Naive thymus-derived CD4-positive, alpha-beta T cell (primary cell): ENCODE data around the gene EMC10. TPM values are rescaled to one million over a fixed set of nuclear protein-coding genes. Genes with fewer than 3 reads are reported as not detected.
A peak's percentile ranks its signal among the peaks of the same experiment; 100 is the strongest.

Source experiments
- ATAC-seq: fragments of 150-1000 bp; cut with Tn5 transposase; 2 replicates; pipeline ENCODE4 v1.10.0; 2021; ENCODE audit warnings: mild to moderate bottlenecking, moderate library complexity
- CTCF ChIA-PET: fragments of 350-600 bp; sonication (Branson Sonifier 250); formaldehyde crosslinking; loops from one replicate; lab custom pipeline; 2021; ENCODE audit warnings: antibody characterized with exemption; lab: Charles Lee
- POLR2A ChIA-PET: fragments of 350-600 bp; sonication (Branson Sonifier 250); formaldehyde crosslinking; loops from one replicate; lab custom pipeline; 2021; ENCODE audit warnings: antibody characterized with exemption, inconsistent platforms; lab: Charles Lee
- DNase-seq, 9 donors: peaks; one replicate each; pipeline versions ENCODE4 v3.0.0 to v3.0.0-alpha.2; 2020 to 2022; ENCODE audit warnings: mixed read lengths in 1 of 9
- H3K27ac ChIP-seq: one replicate; pipeline ENCODE4 v1.7.0; 2013; ENCODE audit warnings: mild to moderate bottlenecking, low read depth, low read length, moderate library complexity
- H3K27me3 ChIP-seq, 2 donors: one replicate each; pipeline ENCODE4 v1.7.0; 2013; ENCODE audit warnings: low read length in 2 of 2, mild to moderate bottlenecking in 2 of 2, moderate library complexity in 2 of 2; ENCODE audit not compliant: control insufficient read depth in 2 of 2, insufficient read depth in 2 of 2
- H3K36me3 ChIP-seq, 3 experiments: 1 replicate in 2 of 3; 2 replicates in 1 of 3; pipeline ENCODE4 v1.7.0; 2013; ENCODE audit warnings: low read length in 3 of 3, mild to moderate bottlenecking in 3 of 3, moderate library complexity in 1 of 3; ENCODE audit not compliant: insufficient read depth in 3 of 3, control insufficient read depth in 2 of 3
- H3K4me1 ChIP-seq, 2 donors: one replicate each; pipeline ENCODE4 v1.7.0; 2013; ENCODE audit warnings: low read length in 2 of 2, mild to moderate bottlenecking in 2 of 2, moderate library complexity in 1 of 2; ENCODE audit not compliant: control insufficient read depth in 2 of 2, insufficient read depth in 2 of 2
- H3K4me3 ChIP-seq: 2 replicates; pipeline ENCODE4 v1.7.0; 2013; ENCODE audit warnings: mild to moderate bottlenecking, low read length
- H3K9me3 ChIP-seq, 3 experiments: 1 replicate in 2 of 3; 2 replicates in 1 of 3; pipeline ENCODE4 v1.7.0; 2013; ENCODE audit warnings: low read length in 3 of 3; ENCODE audit not compliant: control insufficient read depth in 2 of 3
- H3K27ac Mint-ChIP-seq, 9 donors: one replicate each; pipeline ENCODE4 v1.8.0; 2020 to 2022; ENCODE audit warnings: mixed read lengths in 9 of 9, mild to moderate bottlenecking in 8 of 9, moderate library complexity in 5 of 9, inconsistent platforms in 2 of 9
- H3K27me3 Mint-ChIP-seq, 5 donors: one replicate each; pipeline ENCODE4 v1.8.0; 2021 to 2022; ENCODE audit warnings: mixed read lengths in 5 of 5, mild to moderate bottlenecking in 1 of 5
- H3K36me3 Mint-ChIP-seq, 5 donors: one replicate each; pipeline ENCODE4 v1.8.0; 2020 to 2022; ENCODE audit warnings: mixed read lengths in 5 of 5, mild to moderate bottlenecking in 3 of 5, inconsistent platforms in 1 of 5
- H3K4me1 Mint-ChIP-seq, 7 donors: one replicate each; pipeline ENCODE4 v1.8.0; 2020 to 2022; ENCODE audit warnings: mixed read lengths in 7 of 7, mild to moderate bottlenecking in 3 of 7, inconsistent platforms in 1 of 7
- H3K4me3 Mint-ChIP-seq, 10 donors: one replicate each; pipeline ENCODE4 v1.8.0; 2020 to 2022; ENCODE audit warnings: mild to moderate bottlenecking in 10 of 10, mixed read lengths in 10 of 10, moderate library complexity in 6 of 10, inconsistent platforms in 2 of 10
- H3K9me3 Mint-ChIP-seq, 11 donors: one replicate each; pipeline ENCODE4 v1.8.0; 2020 to 2022; ENCODE audit warnings: mixed read lengths in 11 of 11, mild to moderate bottlenecking in 4 of 11, inconsistent platforms in 1 of 11, moderate library complexity in 1 of 11
- intact Hi-C, 2 donors: fragments of 100-400 bp; cut with micrococcal nuclease; formaldehyde crosslinking; loops; one replicate each; pipeline ENCODE4 v1.15.1; 2023
- polyA plus RNA-seq, 2 donors: library from polyadenylated mRNA; unstranded; fragments of 300-500 nt; fragmentation: Illumina TruSeq; gene quantifications; one replicate each; pipeline ENCODE4 v1.2.3, GENCODE V29; 2021
- total RNA-seq, 6 experiments: library from RNA in 5 of 6; stranded (reverse) in 5 of 6; gene quantifications; 1 replicate in 5 of 6; 2 replicates in 1 of 6; pipeline ENCODE4 v1.2.3 and lab custom pipeline; 2021 to 2026

EMC10 gene
- total and polyA plus RNA-seq, 7 experiments from 2014 or later = 8.7 to 95.2 (median 82.9) TPM

DNA sequence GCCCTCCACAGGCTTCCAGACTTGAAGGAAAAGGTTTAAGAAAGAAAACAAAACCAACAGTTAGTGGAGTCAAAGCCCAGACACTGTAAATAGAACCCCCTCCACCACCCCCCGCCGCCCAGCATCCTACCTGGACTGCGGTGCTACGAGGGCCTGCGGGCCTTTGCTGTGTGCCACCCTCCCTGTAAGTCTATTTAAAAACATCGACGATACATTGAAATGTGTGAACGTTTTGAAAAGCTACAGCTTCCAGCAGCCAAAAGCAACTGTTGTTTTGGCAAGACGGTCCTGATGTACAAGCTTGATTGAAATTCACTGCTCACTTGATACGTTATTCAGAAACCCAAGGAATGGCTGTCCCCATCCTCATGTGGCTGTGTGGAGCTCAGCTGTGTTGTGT lies 6.6 kb downstream of the EMC10 start:
- H3K9me3 ChIP-seq = no peaks in the 10 kb centered on the region
- H3K9me3 Mint-ChIP-seq = peaks cover 0 to 4% (median 0%) of the 10 kb centered on the region in 11 donors
- peaks cover 5 to 26% (median 13%) of the 10 kb centered on the region in 7 donors for H3K4me1 Mint-ChIP-seq
- H3K27ac ChIP-seq = no peak overlapping the region
- intact Hi-C loops = no loop called here
- CTCF ChIA-PET = no interaction called here
- DNase-seq (no peak), ATAC-seq (no peak)
- H3K4me1 ChIP-seq = peaks cover 2 to 10% of the 10 kb centered on the region in 2 donors
- H3K27me3 Mint-ChIP-seq = no peaks in the 10 kb centered on the region
- no peaks in the 10 kb centered on the region for H3K27me3 ChIP-seq
- H3K27ac Mint-ChIP-seq = peak overlapping the region in 3 of 9 donors; percentile 41 to 59 (median 48)
- H3K4me3 Mint-ChIP-seq = no peak overlapping the region
- H3K36me3 Mint-ChIP-seq = peaks cover 8 to 33% (median 8%) of the 10 kb centered on the region in 5 donors
- peaks cover 0 to 68% (median 0%) of the 10 kb centered on the region in 3 experiments for H3K36me3 ChIP-seq
- POLR2A ChIA-PET = no interaction called here
- H3K4me3 ChIP-seq = no peak overlapping the region

DNA sequence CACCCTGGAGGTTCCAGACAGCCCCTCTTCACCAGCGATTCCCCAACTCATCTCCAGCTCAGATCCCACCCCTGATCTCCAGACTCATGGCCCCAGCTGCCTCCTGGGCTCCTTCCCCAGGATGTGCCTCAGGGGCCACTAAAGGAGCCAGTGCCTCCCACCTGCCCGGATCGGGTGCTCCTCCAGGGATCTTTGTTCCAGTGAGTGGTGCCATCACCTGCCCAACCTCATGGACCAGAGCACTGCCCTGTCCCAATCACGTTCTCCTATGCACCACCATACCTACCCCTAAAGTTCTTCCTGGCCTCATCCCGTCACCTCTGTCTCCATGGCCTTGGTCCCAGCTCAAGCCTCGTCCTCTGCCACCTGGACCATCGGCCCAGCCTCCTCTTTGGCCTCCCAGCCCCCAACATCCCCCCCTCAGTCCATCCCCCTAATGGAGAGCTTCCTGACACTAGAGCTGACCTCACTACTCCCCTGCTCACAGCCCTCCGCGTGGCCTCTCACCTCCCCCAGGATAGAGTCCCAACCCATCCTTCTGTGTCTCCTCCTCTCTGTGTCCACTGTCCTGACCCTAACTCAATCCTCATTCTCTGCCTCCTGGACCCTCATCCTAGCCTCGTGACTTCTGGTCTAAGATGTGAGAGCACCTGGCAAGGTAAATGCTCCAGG lies 9.1 kb downstream of the EMC10 start:
- Mint-ChIP-seq H3K4me3 (peak overlapping the region in 1 of 10 donors; percentile 56), H3K36me3 (peaks cover 4 to 27% (median 10%) of the 10 kb centered on the region in 5 donors), H3K9me3 (peaks cover 0 to 4% (median 0%) of the 10 kb centered on the region in 11 donors), H3K27me3 (no peaks in the 10 kb centered on the region), H3K4me1 (peaks cover 0 to 28% (median 14%) of the 10 kb centered on the region in 7 donors), H3K27ac (peak overlapping the region in 4 of 9 donors; percentile 23 to 76 (median 38))
- ATAC-seq (no peak), DNase-seq (no peak)
- H3K4me1 ChIP-seq = no peaks in the 10 kb centered on the region
- ChIA-PET POLR2A (no interaction called here), CTCF (no interaction called here)
- intact Hi-C loops = no loop called here
- H3K4me3 ChIP-seq = no peak overlapping the region
- H3K27me3 ChIP-seq = no peaks in the 10 kb centered on the region
- peaks cover 0 to 45% (median 0%) of the 10 kb centered on the region in 3 experiments for H3K36me3 ChIP-seq
- no peak overlapping the region for H3K27ac ChIP-seq
- no peaks in the 10 kb centered on the region for H3K9me3 ChIP-seq

DNA sequence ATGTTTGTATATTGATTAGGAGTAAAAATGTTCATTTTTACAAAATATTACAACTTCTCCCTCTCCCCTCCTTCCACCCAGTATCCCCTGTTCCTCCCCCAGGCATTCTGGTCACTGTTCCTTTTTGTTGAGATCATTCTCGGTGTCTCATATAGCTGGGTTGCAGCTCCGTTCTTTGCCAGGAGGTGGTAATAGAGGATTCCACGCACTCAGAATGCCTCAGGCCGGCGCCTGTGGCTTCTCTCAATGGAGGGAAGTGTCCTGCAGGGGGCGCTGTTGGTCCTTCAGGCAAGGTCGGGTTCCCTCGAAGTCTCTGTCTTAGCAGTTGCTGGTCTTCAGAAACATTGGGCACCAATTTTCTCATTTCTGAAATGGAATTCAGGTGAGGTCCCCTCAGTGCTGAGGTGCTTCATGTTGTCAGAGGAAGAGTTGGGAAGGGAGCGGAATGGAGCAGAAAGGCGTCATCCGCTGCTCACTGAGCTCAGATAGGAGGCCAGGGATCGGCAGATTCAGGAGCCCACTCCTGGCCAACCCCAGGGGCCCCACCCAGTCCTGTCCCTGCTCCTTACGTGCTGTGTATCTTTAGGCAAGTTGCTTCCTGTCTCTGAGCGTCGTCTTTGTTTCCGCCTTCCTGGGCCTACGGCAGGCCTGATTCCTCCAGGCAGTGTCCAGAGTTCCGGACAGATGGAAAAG lies 10.7 kb downstream of the EMC10 start:
- Histone ChIP-seq H3K27me3 (no peaks in the 10 kb centered on the region), H3K4me1 (peaks cover 0 to 6% of the 10 kb centered on the region in 2 donors), H3K36me3 (peaks cover 0 to 30% (median 0%) of the 10 kb centered on the region in 3 experiments), H3K27ac (no peak overlapping the region), H3K9me3 (no peaks in the 10 kb centered on the region), H3K4me3 (no peak overlapping the region)
- ChIA-PET POLR2A (no interaction called here), CTCF (no interaction called here)
- Mint-ChIP-seq H3K27ac (peak overlapping the region in 1 of 9 donors; percentile 44), H3K4me3 (no peak overlapping the region), H3K9me3 (peaks cover 0 to 4% (median 0%) of the 10 kb centered on the region in 11 donors), H3K27me3 (peaks cover 0 to 5% (median 0%) of the 10 kb centered on the region in 5 donors), H3K36me3 (peaks cover 4 to 27% (median 10%) of the 10 kb centered on the region in 5 donors), H3K4me1 (peaks cover 7 to 34% (median 29%) of the 10 kb centered on the region in 7 donors)
- ATAC-seq = no peak
- DNase-seq = peak in 6 of 9 donors; percentile 21 to 52 (median 32)
- intact Hi-C loops = no loop called here

DNA sequence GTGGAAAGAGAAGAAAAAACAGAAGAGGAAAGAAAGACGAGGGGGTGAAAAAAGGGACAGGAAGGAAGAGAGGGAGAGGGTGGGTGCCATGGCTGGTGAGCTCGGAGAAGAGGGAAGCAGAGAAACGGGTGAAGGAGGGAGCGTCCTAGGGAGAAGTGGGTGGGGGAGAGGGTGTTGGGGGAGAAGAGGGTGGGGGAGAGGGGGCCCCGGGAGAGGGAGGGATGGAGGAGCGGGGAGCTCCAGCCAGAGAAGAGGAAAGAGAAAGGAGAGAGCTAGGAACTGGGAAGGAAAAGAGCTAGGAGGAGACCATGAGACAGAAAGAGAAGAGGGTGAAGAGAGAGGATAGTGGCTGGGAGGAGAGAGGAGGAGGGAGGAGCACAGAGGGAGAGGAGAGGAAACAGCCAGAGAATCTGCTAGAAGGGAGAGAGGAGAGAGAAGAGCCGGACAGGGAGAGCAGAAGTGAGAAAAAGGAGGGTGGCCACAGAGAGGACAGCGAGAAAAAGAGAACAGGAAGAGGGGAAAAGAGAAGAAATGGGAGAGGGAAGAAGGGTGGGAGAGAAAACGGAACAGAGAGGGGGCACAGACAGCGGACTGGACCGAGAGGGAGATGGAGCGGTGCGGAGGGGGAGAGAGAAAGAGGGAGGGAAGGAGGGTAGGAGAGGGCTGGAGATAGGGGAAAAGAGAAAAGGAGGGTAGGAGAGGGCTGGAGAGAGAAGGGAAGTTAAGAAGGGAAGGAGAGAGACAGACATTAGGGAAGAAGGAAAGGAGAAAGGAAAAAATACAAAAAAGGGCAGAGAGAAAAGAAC lies 12.3 kb downstream of the EMC10 start:
- ATAC-seq (no peak), DNase-seq (no peak)
- peaks cover 12 to 41% (median 33%) of the 10 kb centered on the region in 7 donors for H3K4me1 Mint-ChIP-seq
- peaks cover 0 to 22% (median 6%) of the 10 kb centered on the region in 5 donors for H3K36me3 Mint-ChIP-seq
- Histone ChIP-seq H3K27me3 (no peaks in the 10 kb centered on the region), H3K9me3 (no peaks in the 10 kb centered on the region), H3K4me1 (peaks cover 0 to 13% of the 10 kb centered on the region in 2 donors), H3K4me3 (no peak overlapping the region), H3K27ac (no peak overlapping the region), H3K36me3 (peaks cover 0 to 15% (median 0%) of the 10 kb centered on the region in 3 experiments)
- H3K27me3 Mint-ChIP-seq = peaks cover 0 to 8% (median 0%) of the 10 kb centered on the region in 5 donors
- peak overlapping the region in 3 of 9 donors; percentile 28 to 71 (median 49) for H3K27ac Mint-ChIP-seq
- ChIA-PET CTCF (no interaction called here), POLR2A (no interaction called here)
- H3K9me3 Mint-ChIP-seq = peaks cover 0 to 4% (median 0%) of the 10 kb centered on the region in 11 donors
- intact Hi-C loops = no loop called here
- H3K4me3 Mint-ChIP-seq = peak overlapping the region in 1 of 10 donors; percentile 13

DNA sequence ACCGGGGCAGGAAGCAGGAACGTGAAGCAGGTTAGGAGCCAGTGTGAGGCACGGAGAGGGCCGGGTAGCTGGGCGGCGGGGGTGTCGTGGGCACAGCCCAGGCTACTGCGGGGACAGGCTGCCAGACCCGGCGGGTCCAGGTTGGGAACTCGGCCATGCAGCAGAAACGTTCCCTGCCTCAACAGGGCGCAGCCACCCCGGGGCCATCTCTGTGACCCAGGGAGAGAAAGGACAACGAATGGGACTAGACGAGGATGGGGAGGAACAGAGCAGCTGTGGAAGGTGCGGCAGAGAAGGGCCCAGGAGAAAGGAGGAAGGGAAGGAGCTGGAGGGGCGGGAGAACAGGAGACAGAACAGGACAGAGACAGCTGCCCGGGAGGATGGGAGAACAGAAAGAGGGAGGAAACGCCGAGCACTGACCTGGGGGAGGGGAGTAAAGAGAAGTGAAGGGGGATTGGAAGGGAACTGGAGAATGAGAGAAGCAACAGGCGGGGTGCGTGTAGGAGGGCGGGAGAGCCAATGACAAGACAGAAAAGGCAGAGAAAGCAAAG lies 13.2 kb downstream of the EMC10 start:
- peaks cover 12 to 41% (median 33%) of the 10 kb centered on the region in 7 donors for H3K4me1 Mint-ChIP-seq
- H3K4me3 Mint-ChIP-seq = peak overlapping the region in 1 of 10 donors; percentile 13
- ATAC-seq = no peak
- ChIA-PET CTCF (no interaction called here), POLR2A (no interaction called here)
- peaks cover 0 to 4% (median 0%) of the 10 kb centered on the region in 11 donors for H3K9me3 Mint-ChIP-seq
- intact Hi-C loops = no loop called here
- H3K36me3 ChIP-seq = peaks cover 0 to 9% (median 0%) of the 10 kb centered on the region in 3 experiments
- H3K27me3 ChIP-seq = no peaks in the 10 kb centered on the region
- no peak overlapping the region for H3K4me3 ChIP-seq
- H3K27ac ChIP-seq = no peak overlapping the region
- no peaks in the 10 kb centered on the region for H3K9me3 ChIP-seq
- H3K27me3 Mint-ChIP-seq = peaks cover 0 to 8% (median 0%) of the 10 kb centered on the region in 5 donors
- peak overlapping the region in 1 of 9 donors; percentile 50 for H3K27ac Mint-ChIP-seq
- peaks cover 0 to 13% of the 10 kb centered on the region in 2 donors for H3K4me1 ChIP-seq
- DNase-seq = no peak
- H3K36me3 Mint-ChIP-seq = peaks cover 0 to 21% (median 7%) of the 10 kb centered on the region in 5 donors

DNA sequence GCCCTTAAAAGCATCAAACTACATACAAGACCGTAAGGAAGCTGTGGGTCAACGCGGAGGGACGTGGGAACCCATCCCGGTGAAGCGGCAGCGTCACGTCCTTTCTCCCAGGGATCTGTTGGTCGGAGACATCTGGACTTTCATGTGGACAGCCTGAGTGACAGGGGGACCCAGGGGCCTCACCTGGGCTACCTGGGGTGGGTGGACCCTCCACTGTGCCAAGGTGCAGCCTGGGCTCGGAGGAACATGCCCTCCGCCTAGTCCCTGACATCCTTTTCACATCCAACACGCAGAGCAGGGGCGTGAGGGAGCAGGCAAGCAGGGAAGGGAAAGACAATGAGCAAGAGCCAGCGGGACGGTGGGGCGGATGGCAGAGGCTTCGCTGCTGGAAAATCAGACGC lies 14.1 kb downstream of the EMC10 start:
- no peaks in the 10 kb centered on the region for H3K27me3 ChIP-seq
- intact Hi-C loops = no loop called here
- ATAC-seq = no peak
- Mint-ChIP-seq H3K4me1 (peaks cover 12 to 41% (median 33%) of the 10 kb centered on the region in 7 donors), H3K27me3 (peaks cover 0 to 8% (median 0%) of the 10 kb centered on the region in 5 donors), H3K36me3 (peaks cover 0 to 16% (median 12%) of the 10 kb centered on the region in 5 donors), H3K4me3 (peak overlapping the region in 2 of 10 donors; percentile 36 to 44), H3K9me3 (peaks cover 0 to 3% (median 0%) of the 10 kb centered on the region in 11 donors), H3K27ac (peak overlapping the region in 2 of 9 donors; percentile 22 to 30)
- peaks cover 0 to 13% of the 10 kb centered on the region in 2 donors for H3K4me1 ChIP-seq
- ChIA-PET CTCF (no interaction called here), POLR2A (no interaction called here)
- peaks cover 0 to under 1% (median 0%) of the 10 kb centered on the region in 3 experiments for H3K36me3 ChIP-seq
- H3K9me3 ChIP-seq = no peaks in the 10 kb centered on the region
- H3K27ac ChIP-seq = no peak overlapping the region
- no peak overlapping the region for H3K4me3 ChIP-seq
- no peak for DNase-seq
